Measurements from ENCODE around the gene MFSD12.

MFSD12 gene

DNA sequence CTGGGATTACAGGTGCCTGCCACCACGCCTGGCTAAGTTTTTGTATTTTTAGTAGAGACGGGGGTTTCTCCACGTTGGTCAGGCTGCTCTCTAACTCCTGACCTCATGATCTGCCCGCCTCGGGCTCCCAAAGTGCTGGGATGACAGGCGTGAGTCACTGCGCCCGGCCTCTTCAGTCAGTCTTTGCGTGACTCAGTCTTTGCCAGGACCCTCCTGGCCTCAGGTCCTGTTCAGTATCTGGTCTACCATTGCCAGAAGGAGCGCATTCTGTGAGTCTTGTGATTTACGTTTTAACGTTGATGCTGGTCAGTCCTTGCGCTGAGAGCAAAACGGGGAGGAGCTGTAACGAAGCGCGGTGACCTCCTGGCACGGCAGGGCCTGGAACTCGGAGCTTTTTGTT, 7.8 kb upstream of the MFSD12 start:
- no peak for DNase-seq (ENCODE audit: low read depth, low spot score)

DNA sequence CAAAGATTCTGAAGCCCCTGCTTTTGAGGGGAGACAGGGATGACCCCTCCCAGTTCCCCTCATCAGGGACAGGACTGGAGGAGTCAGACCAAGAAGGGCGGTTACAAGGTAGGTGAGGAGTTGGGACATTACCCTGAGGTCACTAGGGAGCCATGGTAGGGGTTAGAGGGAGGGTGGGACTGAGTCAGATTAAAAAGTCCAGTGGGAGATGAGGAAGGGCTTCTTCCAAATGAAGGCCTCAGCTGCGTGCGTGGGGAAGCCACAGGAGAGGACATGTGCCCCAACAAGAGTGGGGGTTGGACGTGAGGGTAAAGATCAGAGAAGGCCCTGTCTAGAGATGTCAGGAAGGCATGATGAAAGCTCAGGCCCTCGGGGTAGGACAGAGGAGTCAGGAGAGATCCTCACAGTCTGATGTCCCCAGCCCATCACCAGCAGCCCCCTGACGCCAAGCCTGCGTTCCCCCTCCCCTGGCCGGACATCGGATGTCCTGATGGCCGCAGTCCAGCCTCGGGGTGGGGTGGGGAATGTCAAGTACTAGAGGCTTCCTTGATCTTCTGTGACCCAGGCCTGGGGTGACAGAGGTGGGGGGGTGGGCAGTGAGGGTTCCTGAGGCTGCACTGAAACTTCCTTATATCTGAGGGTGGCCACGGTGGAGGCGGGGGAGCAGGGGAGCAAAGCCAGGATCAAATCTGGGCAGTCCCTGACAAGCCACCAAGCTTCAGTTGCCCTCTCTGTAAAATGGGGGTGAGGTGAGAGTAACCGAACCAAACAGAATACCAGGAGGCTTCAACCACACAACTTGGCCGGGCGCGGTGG, 6.5 kb upstream of the MFSD12 start:
- no peak for DNase-seq (ENCODE audit: low read depth, low spot score)
- H3K4me3 ChIP-seq (ENCODE audit: low read length): no peak overlapping the region

More for the DNA sequence above, 7.8 kb upstream of the MFSD12 start:
- H3K4me3 ChIP-seq (ENCODE audit: low read length): no peak overlapping the region

GRCh38 chr19:3556978-3557460, 367 bp downstream of the MFSD12 start:
- DNase-seq (ENCODE audit: low read depth, low spot score): no peak
- H3K4me3 ChIP-seq (ENCODE audit: low read length): peak overlapping the region; percentile 68

DNA sequence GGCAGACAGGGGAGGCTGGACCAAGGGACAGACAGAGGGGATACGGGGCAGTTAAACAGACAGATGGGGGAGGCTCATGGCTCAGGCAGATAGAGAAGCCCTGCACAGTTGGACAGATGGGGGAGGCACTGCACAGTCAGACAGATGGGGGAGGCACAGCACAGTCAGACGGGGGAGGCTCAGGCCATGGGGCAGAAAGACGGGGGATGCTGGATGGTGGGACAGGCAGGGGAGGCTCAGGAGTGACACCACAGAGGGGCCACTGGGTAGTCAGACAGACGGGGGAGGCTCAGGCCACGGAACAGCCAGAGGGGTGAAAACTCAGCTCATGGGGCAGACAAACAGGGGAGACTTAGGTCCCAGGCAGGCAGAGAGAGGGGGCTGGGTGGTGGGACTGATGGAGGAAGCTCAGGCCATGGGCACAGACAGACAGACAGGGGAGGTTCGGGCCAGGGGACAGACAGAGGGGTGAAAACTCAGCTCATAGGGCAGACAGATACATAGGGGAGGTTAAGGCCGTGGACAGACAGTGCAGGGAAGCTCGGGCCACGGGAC, 886 bp downstream of the MFSD12 start:
- DNase-seq (ENCODE audit: low read depth, low spot score): no peak
- peak overlapping the region; percentile 68 for H3K4me3 ChIP-seq (ENCODE audit: low read length)

DNA sequence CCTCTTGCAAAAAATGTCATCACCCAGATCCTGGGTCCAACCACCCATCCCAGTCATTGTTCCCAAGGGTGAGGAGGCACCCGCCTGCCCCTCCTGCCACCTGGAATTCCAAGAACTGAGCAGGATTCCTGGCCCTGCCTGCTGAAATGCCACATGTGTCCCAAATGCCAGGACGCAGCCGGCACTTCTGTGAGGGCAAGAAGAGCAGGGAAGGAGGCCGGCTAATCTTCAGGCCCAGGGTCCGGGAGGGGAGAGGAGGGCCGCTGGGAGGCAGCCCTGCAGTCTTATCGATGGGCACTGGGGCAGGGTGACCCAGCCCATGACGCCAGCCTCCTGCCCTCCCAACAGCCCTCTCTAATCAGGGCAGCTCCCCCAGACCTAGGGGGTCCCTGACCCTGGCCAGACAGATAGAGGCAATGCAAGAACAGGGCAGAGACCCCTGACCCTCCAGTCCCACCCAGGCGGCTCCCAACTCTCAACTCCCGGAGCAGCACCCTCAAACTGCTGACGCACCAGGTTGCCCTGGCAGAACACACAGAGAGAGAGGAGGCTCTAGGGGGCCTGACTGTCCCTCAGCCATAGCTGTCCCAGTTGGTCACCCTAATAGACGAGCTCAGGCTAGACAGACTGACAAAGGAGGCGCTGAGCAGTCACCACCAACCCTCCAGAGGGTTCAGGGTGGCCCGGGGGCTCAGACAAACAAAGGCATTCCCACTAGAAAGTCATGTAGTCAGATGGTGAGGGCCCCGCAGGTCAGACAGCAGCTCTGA, 1.5 kb downstream of the MFSD12 start:
- peak overlapping the region; percentile 68 for H3K4me3 ChIP-seq (ENCODE audit: low read length)
- no peak for DNase-seq (ENCODE audit: low read depth, low spot score)

DNA sequence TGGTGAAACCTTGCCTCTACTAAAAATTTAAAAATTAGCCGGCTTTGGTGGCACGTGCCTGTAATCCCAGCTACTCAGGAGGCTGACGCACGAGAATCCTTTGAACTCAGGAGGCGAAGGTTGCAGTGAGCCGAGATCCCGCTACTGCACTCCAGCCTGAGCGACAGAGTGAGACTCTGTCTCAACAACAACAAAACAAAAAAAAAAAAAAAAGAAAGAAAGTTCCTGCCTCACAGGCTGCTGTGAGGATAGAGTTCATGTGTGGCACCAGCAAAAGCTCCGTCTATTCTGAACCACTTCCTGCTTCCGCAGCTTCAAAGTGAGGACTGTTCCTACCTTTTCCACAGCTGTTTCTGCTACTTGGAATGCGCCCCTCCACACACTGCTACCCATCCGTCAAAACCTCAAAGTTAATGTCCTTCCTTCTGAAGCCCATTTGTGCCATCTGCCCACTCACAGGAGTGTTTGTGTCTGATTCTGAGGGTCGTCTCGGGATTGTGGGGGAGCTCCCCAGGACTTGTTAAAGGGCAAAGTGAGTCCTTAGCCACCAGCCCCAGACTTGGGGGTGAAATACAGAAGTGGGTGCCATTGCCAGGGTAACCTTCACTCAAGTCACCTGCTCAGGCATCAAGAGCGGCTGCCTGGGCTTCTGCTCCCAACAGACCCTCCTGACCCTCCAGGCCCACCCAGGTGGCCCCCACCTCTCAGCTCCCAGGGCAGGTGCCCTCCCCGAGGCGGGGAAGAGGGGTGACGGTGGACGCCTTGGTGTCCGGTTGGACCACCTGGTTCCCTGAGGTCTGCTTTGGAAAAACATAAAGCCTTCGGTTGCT, 2.9 kb downstream of the MFSD12 start:
- H3K4me3 ChIP-seq (ENCODE audit: low read length): peak overlapping the region; percentile 41

DNA sequence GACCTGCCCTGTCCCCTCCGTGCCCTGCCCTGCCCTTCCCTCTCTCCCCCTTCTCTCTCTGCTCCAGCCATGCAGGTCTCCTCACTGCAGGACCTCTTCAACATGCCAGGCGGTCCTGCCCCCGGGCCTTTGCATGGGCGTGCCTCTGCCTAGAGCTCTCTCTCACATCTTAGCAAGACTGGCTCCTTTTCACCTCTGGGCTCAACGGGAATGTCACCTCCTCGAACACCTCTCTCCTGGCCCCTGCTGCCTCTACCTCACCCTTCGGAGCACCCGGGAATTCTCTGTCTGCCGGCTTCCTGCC, 5.6 kb downstream of the MFSD12 start:
- no peak for DNase-seq (ENCODE audit: low read depth, low spot score)
- no peak overlapping the region for H3K4me3 ChIP-seq (ENCODE audit: low read length)

More for the DNA sequence above, 2.9 kb downstream of the MFSD12 start:
- peak; percentile 90 for DNase-seq (ENCODE audit: low read depth, low spot score)

GRCh38 chr19:3550947-3551791, 6.2 kb downstream of the MFSD12 start:
- no peak overlapping the region for H3K4me3 ChIP-seq (ENCODE audit: low read length)
- DNase-seq (ENCODE audit: low read depth, low spot score): no peak

- no peak overlapping the region for H3K4me3 ChIP-seq (ENCODE audit: low read length)
- DNase-seq (ENCODE audit: low read depth, low spot score): no peak
These were observed 7.6 kb downstream of the MFSD12 start for GRCh38 chr19:3549816-3550215.

GRCh38 chr19:3548606-3549005, 8.8 kb downstream of the MFSD12 start:
- no peak for DNase-seq (ENCODE audit: low read depth, low spot score)
- no peak overlapping the region for H3K4me3 ChIP-seq (ENCODE audit: low read length)

GRCh38 chr19:3547767-3548282, 9.6 kb downstream of the MFSD12 start:
- DNase-seq (ENCODE audit: low read depth, low spot score): no peak
- no peak overlapping the region for H3K4me3 ChIP-seq (ENCODE audit: low read length)

- no peak for DNase-seq (ENCODE audit: low read depth, low spot score)
- H3K4me3 ChIP-seq (ENCODE audit: low read length): no peak overlapping the region
These were observed 10.1 kb downstream of the MFSD12 start for GRCh38 chr19:3547301-3547731.

GRCh38 chr19:3546119-3546518, 11.3 kb downstream of the MFSD12 start:
- no peak overlapping the region for H3K4me3 ChIP-seq (ENCODE audit: low read length)
- no peak for DNase-seq (ENCODE audit: low read depth, low spot score)

DNA sequence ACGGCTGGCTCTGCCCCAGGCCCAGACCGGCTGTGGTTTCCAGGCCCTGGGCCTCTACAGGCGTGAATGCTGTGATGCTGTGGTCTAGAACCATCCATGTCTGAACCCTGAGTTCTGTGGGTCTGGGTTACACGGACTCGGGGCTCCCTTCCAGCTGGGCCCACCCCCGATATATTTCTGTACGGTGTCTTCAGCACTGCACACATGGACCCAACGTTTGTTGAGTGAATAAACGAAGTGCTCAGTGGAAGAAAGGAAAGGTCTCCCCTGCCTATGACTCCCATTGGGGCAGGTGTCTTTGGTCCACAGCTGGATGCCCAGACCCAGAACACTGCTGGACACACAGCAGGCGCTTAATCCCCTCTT, 11.7 kb downstream of the MFSD12 start:
- H3K4me3 ChIP-seq (ENCODE audit: low read length): no peak overlapping the region
- DNase-seq (ENCODE audit: low read depth, low spot score): no peak

- DNase-seq (ENCODE audit: low read depth, low spot score): peak; percentile 7
- no peak overlapping the region for H3K4me3 ChIP-seq (ENCODE audit: low read length)
These were observed 12.4 kb downstream of the MFSD12 start for GRCh38 chr19:3544742-3545668.

DNA sequence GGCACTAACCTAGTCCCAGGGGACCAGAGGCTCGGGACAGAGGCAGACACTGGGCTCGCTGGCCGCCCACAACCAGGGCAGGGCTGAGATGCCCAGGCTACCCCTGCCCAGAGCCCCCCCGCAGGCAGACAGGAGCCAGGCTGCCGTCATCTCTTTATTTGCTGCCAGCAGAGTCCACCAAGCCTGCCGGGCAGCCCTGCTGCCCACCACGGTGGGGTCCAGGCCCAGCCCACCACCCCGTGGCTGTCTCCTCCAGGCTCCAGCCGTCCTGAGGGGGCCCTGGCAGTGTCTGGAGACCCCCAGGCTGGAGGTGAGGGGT, 13.4 kb downstream of the MFSD12 start:
- H3K4me3 ChIP-seq (ENCODE audit: low read length): no peak overlapping the region
- DNase-seq (ENCODE audit: low read depth, low spot score): no peak

Measured in Jurkat, Clone E6-1 (cell line).